ENCODE data around the gene GPR31.
"Not testable (repeated sequence)": the region's sequence is repeated elsewhere in the genome, so short reads cannot be mapped to it uniquely, and the experiment has no call there.

Gene GPR31

DNA sequence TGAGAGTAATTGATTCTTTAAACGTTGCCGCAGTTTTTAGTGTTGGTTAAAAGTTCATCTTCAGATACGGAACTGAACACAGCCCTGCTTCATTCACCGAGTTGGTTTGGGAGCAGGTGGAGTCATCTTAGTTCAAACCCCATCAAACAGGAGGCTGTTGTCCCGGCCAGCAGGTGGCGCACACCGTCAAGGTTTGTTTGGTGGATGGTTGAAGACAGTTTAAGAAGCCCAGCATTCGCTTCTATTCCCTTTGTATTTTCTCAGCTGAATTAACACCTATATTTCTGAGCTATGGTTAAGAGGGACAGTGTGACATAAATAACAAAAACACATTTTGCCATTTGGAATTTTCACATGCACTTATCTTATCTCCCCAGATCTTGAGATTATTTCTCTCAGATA, 25.1 kb upstream of the GPR31 start:
- H3K9ac ChIP-seq (ENCODE audit: low read length); H3K9me3 ChIP-seq (ENCODE audit: low read length); H3K36me3 ChIP-seq (ENCODE audit: insufficient read depth, low read length); H3K4me1 ChIP-seq (ENCODE audit: insufficient read depth, low read length); H3K27me3 ChIP-seq (ENCODE audit: control insufficient read depth in 1 of 2, insufficient read depth in 2 of 2, low read length in 2 of 2); H3K27ac ChIP-seq (ENCODE audit: low read depth, low read length); H3K4me3 ChIP-seq (ENCODE audit: low read depth in 1 of 2, low read length in 2 of 2): not testable (repeated sequence)

DNA sequence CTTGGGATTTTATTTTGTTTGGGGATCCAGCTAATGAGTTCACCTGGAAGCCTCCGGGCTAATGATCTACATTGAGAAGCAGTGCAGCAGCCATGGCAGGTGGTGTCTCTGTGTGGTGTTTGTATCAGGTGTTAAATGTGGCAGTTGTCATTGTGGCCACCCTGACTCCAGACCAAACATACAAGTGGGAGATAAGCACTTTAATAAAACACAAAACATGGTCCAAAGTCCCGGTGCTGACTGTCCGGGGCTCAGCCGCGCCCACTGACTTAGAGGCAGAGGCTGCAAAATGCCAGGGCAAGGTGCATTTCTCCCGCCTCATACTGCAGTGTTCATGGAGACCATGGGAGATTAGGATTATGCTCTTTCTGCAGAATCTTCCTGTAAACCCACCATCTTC, 23.6 kb upstream of the GPR31 start:
- H3K27ac ChIP-seq (ENCODE audit: low read depth, low read length); H3K4me1 ChIP-seq (ENCODE audit: insufficient read depth, low read length); H3K9me3 ChIP-seq (ENCODE audit: low read length); H3K9ac ChIP-seq (ENCODE audit: low read length); H3K36me3 ChIP-seq (ENCODE audit: insufficient read depth, low read length); H3K27me3 ChIP-seq (ENCODE audit: control insufficient read depth in 1 of 2, insufficient read depth in 2 of 2, low read length in 2 of 2); H3K4me3 ChIP-seq (ENCODE audit: low read depth in 1 of 2, low read length in 2 of 2): not testable (repeated sequence)

DNA sequence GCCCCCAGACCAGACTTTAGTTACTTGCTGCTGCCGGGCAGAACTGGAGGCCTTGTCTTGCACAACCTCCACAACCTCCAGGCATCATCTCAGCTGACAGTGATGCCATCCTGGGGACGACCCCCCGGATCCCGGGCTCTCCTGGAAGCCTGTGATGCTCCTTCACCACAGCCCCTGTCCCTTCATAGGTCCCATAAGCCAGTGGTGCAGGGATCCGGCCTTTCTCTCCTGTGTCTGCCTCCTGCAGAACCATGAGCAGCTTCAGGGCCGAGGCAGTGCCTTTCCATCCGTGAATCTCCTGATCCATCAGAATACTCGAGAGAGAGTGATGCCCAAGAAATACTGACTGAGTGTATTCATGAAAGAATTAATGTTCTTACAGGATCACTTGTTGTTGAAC, 22.3 kb upstream of the GPR31 start:
- H3K9me3 ChIP-seq (ENCODE audit: low read length); H3K27me3 ChIP-seq (ENCODE audit: control insufficient read depth in 1 of 2, insufficient read depth in 2 of 2, low read length in 2 of 2); H3K9ac ChIP-seq (ENCODE audit: low read length); H3K4me1 ChIP-seq (ENCODE audit: insufficient read depth, low read length); H3K4me3 ChIP-seq (ENCODE audit: low read depth in 1 of 2, low read length in 2 of 2); H3K36me3 ChIP-seq (ENCODE audit: insufficient read depth, low read length); H3K27ac ChIP-seq (ENCODE audit: low read depth, low read length): not testable (repeated sequence)

DNA sequence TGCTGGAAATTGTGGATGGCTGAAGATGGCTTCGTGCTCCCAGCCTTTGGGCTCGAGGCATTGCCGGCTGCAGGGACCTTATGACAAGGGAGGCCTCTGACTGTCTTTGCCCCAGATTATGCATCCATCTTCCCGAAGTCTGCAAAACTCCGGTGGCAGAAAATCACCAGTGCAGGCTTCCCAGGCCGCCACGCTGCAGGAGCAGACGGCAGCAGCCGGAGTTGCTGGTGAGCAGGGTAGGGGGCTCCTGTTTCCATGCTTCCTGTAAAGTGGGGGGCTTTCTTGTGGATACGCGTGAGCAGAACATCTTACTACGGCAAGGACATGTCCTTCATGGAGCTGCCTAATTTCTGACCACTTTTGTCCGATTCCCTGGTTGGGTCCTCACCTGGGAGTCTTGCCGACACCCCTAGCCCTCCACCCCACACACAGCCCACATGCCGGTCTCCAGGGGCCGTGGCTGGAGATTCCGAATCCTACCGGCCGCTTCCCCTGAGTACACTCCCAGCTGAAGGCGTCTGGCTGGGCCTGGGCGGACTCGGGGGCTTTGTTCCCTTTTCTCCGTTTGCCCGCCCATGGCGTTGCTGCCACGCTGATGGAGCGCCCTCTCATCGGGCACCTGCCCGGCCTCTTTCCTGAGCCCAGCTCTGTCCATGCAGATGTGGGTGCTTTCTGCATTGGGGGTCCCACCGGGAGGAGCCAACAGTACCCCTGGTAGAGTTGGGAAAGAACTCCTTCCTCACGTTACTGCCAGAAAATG, 21.3 kb upstream of the GPR31 start:
- not testable (repeated sequence) for H3K9me3 ChIP-seq (ENCODE audit: low read length); H3K4me3 ChIP-seq (ENCODE audit: low read depth in 1 of 2, low read length in 2 of 2); H3K36me3 ChIP-seq (ENCODE audit: insufficient read depth, low read length); H3K27me3 ChIP-seq (ENCODE audit: control insufficient read depth in 1 of 2, insufficient read depth in 2 of 2, low read length in 2 of 2); H3K27ac ChIP-seq (ENCODE audit: low read depth, low read length); H3K9ac ChIP-seq (ENCODE audit: low read length); H3K4me1 ChIP-seq (ENCODE audit: insufficient read depth, low read length)

DNA sequence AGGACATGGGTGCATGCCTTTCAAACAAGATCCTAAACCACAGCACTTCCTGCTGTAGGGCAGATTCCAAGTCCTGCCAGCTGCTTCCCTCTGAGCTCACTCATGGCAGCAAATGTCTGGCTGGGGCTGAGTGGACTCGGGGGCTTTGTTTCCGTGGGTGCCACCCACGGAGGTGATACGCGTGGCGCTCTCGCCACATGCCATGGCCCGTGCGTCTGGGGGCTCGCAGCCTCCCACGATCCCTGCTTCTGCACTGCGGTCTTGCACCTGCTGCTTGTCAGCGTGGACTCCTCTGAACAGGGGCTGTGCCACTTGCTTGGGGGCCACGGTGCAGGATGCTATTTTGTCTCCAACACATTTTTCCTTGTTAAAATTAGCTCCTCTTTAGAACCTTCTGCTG, 19.5 kb upstream of the GPR31 start:
- H3K27ac ChIP-seq (ENCODE audit: low read depth, low read length); H3K4me3 ChIP-seq (ENCODE audit: low read depth in 1 of 2, low read length in 2 of 2); H3K4me1 ChIP-seq (ENCODE audit: insufficient read depth, low read length); H3K27me3 ChIP-seq (ENCODE audit: control insufficient read depth in 1 of 2, insufficient read depth in 2 of 2, low read length in 2 of 2); H3K9ac ChIP-seq (ENCODE audit: low read length); H3K9me3 ChIP-seq (ENCODE audit: low read length); H3K36me3 ChIP-seq (ENCODE audit: insufficient read depth, low read length): not testable (repeated sequence)

DNA sequence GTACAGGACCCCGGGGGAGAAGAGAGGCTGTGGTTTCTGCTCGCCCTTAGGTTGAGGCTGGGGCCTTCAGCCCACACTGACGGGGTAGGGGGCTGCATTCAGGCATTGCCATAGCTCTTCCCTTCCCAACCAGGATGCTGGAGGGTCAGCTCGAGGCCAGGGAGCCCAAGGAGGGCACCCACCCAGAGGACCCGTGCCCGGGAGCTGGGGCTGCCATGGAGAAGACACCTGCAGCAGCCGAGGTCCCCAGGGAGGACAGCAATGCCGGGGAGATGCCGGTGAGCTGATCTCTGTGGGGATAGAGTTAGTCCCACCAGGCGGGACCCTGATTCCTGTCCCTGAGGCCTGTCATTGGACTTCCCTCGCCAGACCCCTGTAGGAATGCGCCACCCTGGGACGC, 14.2 kb upstream of the GPR31 start:
- not testable (repeated sequence) for H3K9ac ChIP-seq (ENCODE audit: low read length); H3K4me3 ChIP-seq (ENCODE audit: low read depth in 1 of 2, low read length in 2 of 2); H3K27me3 ChIP-seq (ENCODE audit: control insufficient read depth in 1 of 2, insufficient read depth in 2 of 2, low read length in 2 of 2); H3K9me3 ChIP-seq (ENCODE audit: low read length); H3K36me3 ChIP-seq (ENCODE audit: insufficient read depth, low read length); H3K4me1 ChIP-seq (ENCODE audit: insufficient read depth, low read length); H3K27ac ChIP-seq (ENCODE audit: low read depth, low read length)

DNA sequence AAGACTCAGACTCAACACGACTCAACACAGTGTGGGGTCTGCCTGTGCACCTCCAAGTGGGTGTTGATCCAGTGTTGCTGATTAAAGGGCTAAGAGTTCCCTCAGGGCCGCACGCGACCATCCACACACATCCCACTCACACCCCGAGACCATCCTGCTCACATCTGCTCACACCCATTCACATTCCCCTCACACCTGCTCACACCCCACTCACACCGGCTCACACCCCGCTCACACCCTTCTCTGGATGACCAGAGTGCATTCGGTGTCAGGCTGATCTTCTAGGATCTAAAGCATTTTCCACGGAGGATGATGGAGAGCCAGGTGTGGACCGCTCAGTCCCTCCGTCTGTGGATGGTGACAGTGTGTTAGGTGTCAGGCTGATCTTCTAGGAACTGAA, 13.5 kb upstream of the GPR31 start:
- H3K4me1 ChIP-seq (ENCODE audit: insufficient read depth, low read length); H3K4me3 ChIP-seq (ENCODE audit: low read depth in 1 of 2, low read length in 2 of 2); H3K9ac ChIP-seq (ENCODE audit: low read length); H3K9me3 ChIP-seq (ENCODE audit: low read length); H3K27ac ChIP-seq (ENCODE audit: low read depth, low read length); H3K27me3 ChIP-seq (ENCODE audit: control insufficient read depth in 1 of 2, insufficient read depth in 2 of 2, low read length in 2 of 2); H3K36me3 ChIP-seq (ENCODE audit: insufficient read depth, low read length): not testable (repeated sequence)

DNA sequence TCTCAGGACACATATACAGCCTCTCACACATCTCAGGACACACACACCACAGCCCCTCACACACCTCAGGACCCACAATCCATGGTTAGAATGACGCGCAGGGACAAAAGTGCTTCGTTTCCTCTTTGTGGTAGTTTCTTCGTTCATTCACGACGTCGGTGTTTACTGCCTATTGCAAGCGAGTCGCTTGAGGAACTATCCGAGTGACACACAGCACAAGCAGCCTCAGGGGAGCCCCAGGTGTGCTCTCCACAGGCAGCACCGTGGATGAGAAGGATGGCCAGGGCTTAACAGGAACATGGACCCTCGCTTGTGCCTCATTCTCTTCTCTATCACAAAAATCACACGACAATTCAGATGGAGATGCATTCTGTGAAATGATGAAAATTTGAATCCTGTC, 12.1 kb upstream of the GPR31 start:
- H3K9ac ChIP-seq (ENCODE audit: low read length); H3K4me3 ChIP-seq (ENCODE audit: low read depth in 1 of 2, low read length in 2 of 2); H3K9me3 ChIP-seq (ENCODE audit: low read length); H3K27me3 ChIP-seq (ENCODE audit: control insufficient read depth in 1 of 2, insufficient read depth in 2 of 2, low read length in 2 of 2); H3K4me1 ChIP-seq (ENCODE audit: insufficient read depth, low read length); H3K36me3 ChIP-seq (ENCODE audit: insufficient read depth, low read length); H3K27ac ChIP-seq (ENCODE audit: low read depth, low read length): not testable (repeated sequence)

DNA sequence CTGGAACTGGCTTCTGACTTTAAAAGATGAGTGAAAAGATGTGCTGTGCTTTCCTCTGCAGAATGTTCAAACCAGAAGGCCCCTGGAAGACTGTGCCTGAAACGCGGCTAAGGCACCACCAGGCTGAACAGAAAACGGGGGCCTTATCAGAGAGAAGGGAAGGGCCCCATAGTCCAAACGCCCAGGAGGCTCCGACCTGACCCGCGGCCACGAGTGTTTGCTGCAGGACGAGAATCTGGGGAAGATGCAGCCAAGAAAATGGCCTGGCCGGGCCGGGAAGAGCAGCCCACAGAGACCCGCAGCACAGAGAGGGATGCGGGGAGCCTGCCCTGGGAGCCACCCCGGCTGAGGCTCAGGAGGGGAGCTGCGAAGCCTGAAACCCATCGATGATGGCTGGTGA, 10.5 kb upstream of the GPR31 start:
- not testable (repeated sequence) for H3K27ac ChIP-seq (ENCODE audit: low read depth, low read length); H3K36me3 ChIP-seq (ENCODE audit: insufficient read depth, low read length); H3K4me3 ChIP-seq (ENCODE audit: low read depth in 1 of 2, low read length in 2 of 2); H3K9me3 ChIP-seq (ENCODE audit: low read length); H3K27me3 ChIP-seq (ENCODE audit: control insufficient read depth in 1 of 2, insufficient read depth in 2 of 2, low read length in 2 of 2); H3K4me1 ChIP-seq (ENCODE audit: insufficient read depth, low read length); H3K9ac ChIP-seq (ENCODE audit: low read length)

DNA sequence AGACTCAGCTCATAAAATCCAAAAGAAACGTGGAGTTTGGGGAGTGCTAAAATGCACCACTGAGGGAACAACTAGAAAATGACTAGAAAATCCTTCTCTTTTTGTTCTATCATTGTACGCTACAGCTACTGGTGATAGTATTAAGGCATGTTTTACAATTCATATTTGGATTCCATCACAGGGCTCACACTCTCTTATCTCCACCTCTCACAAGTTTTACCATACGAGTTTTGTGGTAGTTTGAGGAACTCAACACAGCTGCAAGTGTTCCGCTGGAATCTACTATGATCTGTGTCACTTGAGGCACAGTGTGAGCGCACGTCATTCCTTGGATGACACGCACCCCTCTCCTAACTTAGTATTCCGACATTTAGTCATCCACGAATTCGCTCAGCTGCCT, 9.9 kb upstream of the GPR31 start:
- H3K4me3 ChIP-seq (ENCODE audit: low read depth in 1 of 2, low read length in 2 of 2); H3K9me3 ChIP-seq (ENCODE audit: low read length); H3K27me3 ChIP-seq (ENCODE audit: control insufficient read depth in 1 of 2, insufficient read depth in 2 of 2, low read length in 2 of 2); H3K27ac ChIP-seq (ENCODE audit: low read depth, low read length); H3K4me1 ChIP-seq (ENCODE audit: insufficient read depth, low read length); H3K36me3 ChIP-seq (ENCODE audit: insufficient read depth, low read length); H3K9ac ChIP-seq (ENCODE audit: low read length): not testable (repeated sequence)

DNA sequence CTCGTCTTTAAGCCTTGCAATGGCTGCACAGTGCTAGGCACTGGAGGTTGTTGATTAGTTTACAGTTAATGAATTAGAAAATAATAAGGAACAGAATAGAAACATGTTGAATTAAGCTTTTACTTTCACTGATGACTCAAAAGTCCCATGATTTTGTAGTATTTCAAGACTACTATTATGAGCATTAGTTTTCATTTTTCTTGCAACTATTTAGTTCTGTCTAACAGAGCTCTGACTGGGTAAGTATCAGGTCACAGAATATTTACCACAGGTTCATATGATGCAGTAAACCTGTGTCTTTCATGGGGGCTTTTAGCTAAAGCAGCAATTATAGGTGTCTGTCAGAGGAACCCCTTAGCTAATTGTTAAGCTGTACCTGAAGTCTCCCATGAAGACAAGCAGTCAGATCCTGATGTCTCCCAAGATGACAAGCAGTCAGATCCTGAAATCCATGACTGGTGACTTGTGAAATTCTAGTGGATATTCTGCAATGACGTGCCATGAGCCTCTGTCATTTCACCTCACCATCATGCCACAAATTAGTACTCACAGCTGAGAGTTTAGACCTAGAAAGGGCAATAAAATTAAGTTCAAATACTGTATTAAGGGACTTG, 8.2 kb upstream of the GPR31 start:
- Histone ChIP-seq H3K4me1 (ENCODE audit: insufficient read depth, low read length) (no peaks in the 10 kb centered on the region), H3K27me3 (ENCODE audit: control insufficient read depth in 1 of 2, insufficient read depth in 2 of 2, low read length in 2 of 2) (no peaks in the 10 kb centered on the region), H3K9me3 (ENCODE audit: low read length) (no peaks in the 10 kb centered on the region), H3K4me3 (ENCODE audit: low read depth in 1 of 2, low read length in 2 of 2) (no peak overlapping the region), H3K9ac (ENCODE audit: low read length) (no peak overlapping the region), H3K36me3 (ENCODE audit: insufficient read depth, low read length) (no peaks in the 10 kb centered on the region), H3K27ac (ENCODE audit: low read depth, low read length) (no peak overlapping the region)

DNA sequence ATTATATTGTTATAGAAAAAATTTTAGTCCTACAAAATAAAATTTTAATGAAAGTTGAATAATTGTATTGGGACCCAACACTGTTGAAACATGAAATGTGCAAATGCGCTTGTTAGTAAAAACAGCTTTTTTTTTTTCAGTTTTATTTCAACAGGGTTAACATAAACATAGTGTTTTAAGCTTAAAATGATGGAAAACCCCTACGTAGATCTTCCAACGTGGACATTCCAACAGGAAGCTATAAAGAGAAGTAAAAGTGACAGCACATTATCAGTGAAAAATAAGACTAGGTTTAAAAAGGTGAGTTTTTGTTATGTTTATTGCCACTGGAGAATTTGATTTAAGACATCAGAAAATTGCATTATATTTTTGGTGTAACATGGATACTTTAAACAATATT, 6.5 kb upstream of the GPR31 start:
- H3K36me3 ChIP-seq (ENCODE audit: insufficient read depth, low read length) = no peaks in the 10 kb centered on the region

More for the DNA sequence above, 6.5 kb upstream of the GPR31 start:
- Histone ChIP-seq H3K27ac (ENCODE audit: low read depth, low read length) (no peak overlapping the region), H3K9ac (ENCODE audit: low read length) (no peak overlapping the region), H3K27me3 (ENCODE audit: control insufficient read depth in 1 of 2, insufficient read depth in 2 of 2, low read length in 2 of 2) (no peaks in the 10 kb centered on the region), H3K4me3 (ENCODE audit: low read depth in 1 of 2, low read length in 2 of 2) (no peak overlapping the region), H3K9me3 (ENCODE audit: low read length) (no peaks in the 10 kb centered on the region), H3K4me1 (ENCODE audit: insufficient read depth, low read length) (no peaks in the 10 kb centered on the region)
